Peyer's patch (tissue), 4 donors: ENCODE results near the gene CDKL5.

ENCODE experiments used
- POLR2A ChIP-seq, 2 donors: fragments of 450-650 bp; IDR thresholded peaks; one replicate each; pipeline ENCODE4 v1.5.1; 2017; ENCODE audit warnings: antibody characterized with exemption in 2 of 2, mild to moderate bottlenecking in 2 of 2, moderate library complexity in 2 of 2
- TF ChIP-seq, protein P1 (sequence below), 6 experiments: fragments of 450-650 bp in 4 of 6; fragments of 200-600 bp in 2 of 6; sonication (generic) in 1 of 6; IDR thresholded peaks; one replicate each; pipeline ENCODE4 v1.5.1; 2017 to 2019; ENCODE audit warnings: antibody characterized with exemption in 6 of 6, mild to moderate bottlenecking in 3 of 6, moderate library complexity in 1 of 6

DNA sequence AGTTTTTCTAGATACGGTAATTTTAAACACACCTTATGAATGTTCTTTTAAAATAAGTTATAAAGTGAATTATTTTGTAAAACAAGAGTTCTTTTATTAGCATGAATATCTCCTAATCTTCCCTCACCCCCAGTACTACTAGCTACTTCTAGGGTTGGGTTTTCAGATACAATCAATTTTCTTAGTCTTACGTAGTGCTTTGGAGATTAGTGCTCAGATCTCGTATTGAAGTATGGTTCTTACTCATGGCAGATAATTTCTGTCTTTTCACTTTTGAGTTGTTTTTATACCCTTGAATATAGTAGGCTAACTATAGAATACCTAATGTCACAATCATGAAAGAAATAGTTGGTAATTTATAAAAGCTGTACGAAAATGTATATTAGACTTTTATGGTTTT is 43.2 kb downstream of the CDKL5 start:
- TF ChIP-seq, protein P1, sequence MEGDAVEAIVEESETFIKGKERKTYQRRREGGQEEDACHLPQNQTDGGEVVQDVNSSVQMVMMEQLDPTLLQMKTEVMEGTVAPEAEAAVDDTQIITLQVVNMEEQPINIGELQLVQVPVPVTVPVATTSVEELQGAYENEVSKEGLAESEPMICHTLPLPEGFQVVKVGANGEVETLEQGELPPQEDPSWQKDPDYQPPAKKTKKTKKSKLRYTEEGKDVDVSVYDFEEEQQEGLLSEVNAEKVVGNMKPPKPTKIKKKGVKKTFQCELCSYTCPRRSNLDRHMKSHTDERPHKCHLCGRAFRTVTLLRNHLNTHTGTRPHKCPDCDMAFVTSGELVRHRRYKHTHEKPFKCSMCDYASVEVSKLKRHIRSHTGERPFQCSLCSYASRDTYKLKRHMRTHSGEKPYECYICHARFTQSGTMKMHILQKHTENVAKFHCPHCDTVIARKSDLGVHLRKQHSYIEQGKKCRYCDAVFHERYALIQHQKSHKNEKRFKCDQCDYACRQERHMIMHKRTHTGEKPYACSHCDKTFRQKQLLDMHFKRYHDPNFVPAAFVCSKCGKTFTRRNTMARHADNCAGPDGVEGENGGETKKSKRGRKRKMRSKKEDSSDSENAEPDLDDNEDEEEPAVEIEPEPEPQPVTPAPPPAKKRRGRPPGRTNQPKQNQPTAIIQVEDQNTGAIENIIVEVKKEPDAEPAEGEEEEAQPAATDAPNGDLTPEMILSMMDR (IDR thresholded peaks at IDR 0.05), result no peak
- no peak for TF ChIP-seq POLR2A (IDR thresholded peaks at IDR 0.05)
